ENCODE results near the gene BBS9. TPM values are rescaled to one million over a fixed set of nuclear protein-coding genes. Genes with fewer than 3 reads are reported as not detected.

Gene BBS9
- total and polyA plus RNA-seq, 9 of the 15 experiments (the other 6 are each of a cell fraction or from before 2014, with no cell fraction given) = 0.77 to 3.3 (median 2.4) TPM

DNA sequence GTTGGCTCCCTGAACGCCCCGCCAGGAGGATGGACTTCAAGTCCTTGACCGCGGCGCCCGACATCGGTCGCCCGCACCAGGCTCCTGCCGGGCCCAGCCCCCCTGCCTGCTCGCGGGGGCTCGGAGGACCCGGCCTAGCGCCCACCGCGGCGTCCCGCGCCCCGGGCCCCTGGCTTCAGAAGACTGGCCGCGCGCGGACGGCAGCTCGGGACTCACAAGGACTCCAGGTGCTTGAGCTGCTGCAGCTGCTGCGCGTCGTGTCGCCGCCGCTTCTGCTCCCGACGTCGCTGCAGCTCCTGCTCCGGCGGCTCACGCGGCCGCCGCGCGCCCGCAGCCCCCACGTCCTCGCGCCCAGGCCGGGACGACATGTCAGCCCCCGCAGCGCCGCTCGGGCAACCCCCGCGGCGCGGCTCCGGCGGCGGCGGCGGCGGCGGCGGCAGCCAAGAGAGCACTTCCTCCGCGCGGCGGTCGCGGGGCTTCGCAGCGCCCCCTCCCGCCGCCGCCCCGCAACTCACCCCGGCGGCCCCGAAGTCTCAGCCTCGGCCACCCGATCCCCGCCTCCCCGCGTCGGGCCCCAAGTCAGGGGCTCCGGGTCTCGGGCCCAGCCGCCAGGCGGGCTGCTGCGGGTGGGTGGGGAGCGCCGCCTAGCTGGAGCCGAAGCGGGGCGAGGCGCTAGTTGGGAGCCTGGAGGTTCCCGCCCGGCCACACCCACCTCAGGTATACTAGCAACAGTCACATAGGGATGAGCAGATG, 20.2 kb upstream of the BBS9 start, which contains the start of gene RP9 (continued):
- TF ChIP-seq, protein P1, sequence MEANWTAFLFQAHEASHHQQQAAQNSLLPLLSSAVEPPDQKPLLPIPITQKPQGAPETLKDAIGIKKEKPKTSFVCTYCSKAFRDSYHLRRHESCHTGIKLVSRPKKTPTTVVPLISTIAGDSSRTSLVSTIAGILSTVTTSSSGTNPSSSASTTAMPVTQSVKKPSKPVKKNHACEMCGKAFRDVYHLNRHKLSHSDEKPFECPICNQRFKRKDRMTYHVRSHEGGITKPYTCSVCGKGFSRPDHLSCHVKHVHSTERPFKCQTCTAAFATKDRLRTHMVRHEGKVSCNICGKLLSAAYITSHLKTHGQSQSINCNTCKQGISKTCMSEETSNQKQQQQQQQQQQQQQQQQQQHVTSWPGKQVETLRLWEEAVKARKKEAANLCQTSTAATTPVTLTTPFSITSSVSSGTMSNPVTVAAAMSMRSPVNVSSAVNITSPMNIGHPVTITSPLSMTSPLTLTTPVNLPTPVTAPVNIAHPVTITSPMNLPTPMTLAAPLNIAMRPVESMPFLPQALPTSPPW (CRISPR knock-in tag; IDR thresholded peaks at IDR 0.05) = peak; percentile 71
- TF ChIP-seq PHB (CRISPR knock-in tag; IDR thresholded peaks at IDR 0.05) (no peak), GATAD2B (IDR thresholded peaks at IDR 0.05; ENCODE audit: borderline replicate concordance) (peak; percentile 87), MYC (IDR thresholded peaks at IDR 0.05; ENCODE audit: low read depth, low read length) (no peak), MYC (CRISPR knock-in tag; IDR thresholded peaks at IDR 0.05; ENCODE audit: borderline replicate concordance, low read depth) (no peak), POLR3G (IDR thresholded peaks at IDR 0.05; ENCODE audit: extremely low read depth, insufficient read length, insufficient replicate concordance) (no peak), SIN3B (IDR thresholded peaks at IDR 0.05; ENCODE audit: low read depth) (peak; percentile 73), RNF2 (IDR thresholded peaks at IDR 0.05) (no peak), MCM2 (IDR thresholded peaks at IDR 0.05; ENCODE audit: low read depth) (no peak), YY1 (IDR thresholded peaks at IDR 0.05; ENCODE audit: borderline replicate concordance in 1 of 3, control insufficient read depth in 1 of 3, extremely low read depth in 1 of 3, insufficient read depth in 3 of 3, insufficient read length in 1 of 3, insufficient replicate concordance in 2 of 3, low read depth in 1 of 3, low read length in 2 of 3) (peak in 2 of 3 experiments; percentile 74 to 81), NBN (IDR thresholded peaks at IDR 0.05; ENCODE audit: low read depth) (no peak), ZFX (CRISPR knock-in tag; IDR thresholded peaks at IDR 0.05) (peak; percentile 35; the same call in 1 of the 2 replicates), ZEB2 (IDR thresholded peaks at IDR 0.05) (peak; percentile 42; the same call in 1 of the 2 replicates), TAF7 (tag; IDR thresholded peaks at IDR 0.05) (no peak), NRF1 (conservative IDR thresholded peaks at IDR 0.05 in 1 of 2, IDR thresholded peaks at IDR 0.05 in 1 of 2) (peak in 1 of 2 experiments; percentile 0; a peak in 1 of 4 replicates), ZC3H8 (IDR thresholded peaks at IDR 0.05) (no peak), CBX5 (IDR thresholded peaks at IDR 0.05; ENCODE audit: borderline replicate concordance, low read depth) (no peak), ZNF445 (CRISPR knock-in tag; IDR thresholded peaks at IDR 0.05; ENCODE audit: low read depth) (no peak), PCBP2 (IDR thresholded peaks at IDR 0.05; ENCODE audit: low read depth, low read length, poor library complexity, severe bottlenecking) (no peak), ARID1B (IDR thresholded peaks at IDR 0.05) (no peak)
- TF ChIP-seq, protein P2, sequence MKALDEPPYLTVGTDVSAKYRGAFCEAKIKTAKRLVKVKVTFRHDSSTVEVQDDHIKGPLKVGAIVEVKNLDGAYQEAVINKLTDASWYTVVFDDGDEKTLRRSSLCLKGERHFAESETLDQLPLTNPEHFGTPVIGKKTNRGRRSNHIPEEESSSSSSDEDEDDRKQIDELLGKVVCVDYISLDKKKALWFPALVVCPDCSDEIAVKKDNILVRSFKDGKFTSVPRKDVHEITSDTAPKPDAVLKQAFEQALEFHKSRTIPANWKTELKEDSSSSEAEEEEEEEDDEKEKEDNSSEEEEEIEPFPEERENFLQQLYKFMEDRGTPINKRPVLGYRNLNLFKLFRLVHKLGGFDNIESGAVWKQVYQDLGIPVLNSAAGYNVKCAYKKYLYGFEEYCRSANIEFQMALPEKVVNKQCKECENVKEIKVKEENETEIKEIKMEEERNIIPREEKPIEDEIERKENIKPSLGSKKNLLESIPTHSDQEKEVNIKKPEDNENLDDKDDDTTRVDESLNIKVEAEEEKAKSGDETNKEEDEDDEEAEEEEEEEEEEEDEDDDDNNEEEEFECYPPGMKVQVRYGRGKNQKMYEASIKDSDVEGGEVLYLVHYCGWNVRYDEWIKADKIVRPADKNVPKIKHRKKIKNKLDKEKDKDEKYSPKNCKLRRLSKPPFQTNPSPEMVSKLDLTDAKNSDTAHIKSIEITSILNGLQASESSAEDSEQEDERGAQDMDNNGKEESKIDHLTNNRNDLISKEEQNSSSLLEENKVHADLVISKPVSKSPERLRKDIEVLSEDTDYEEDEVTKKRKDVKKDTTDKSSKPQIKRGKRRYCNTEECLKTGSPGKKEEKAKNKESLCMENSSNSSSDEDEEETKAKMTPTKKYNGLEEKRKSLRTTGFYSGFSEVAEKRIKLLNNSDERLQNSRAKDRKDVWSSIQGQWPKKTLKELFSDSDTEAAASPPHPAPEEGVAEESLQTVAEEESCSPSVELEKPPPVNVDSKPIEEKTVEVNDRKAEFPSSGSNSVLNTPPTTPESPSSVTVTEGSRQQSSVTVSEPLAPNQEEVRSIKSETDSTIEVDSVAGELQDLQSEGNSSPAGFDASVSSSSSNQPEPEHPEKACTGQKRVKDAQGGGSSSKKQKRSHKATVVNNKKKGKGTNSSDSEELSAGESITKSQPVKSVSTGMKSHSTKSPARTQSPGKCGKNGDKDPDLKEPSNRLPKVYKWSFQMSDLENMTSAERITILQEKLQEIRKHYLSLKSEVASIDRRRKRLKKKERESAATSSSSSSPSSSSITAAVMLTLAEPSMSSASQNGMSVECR (CRISPR knock-in tag; IDR thresholded peaks at IDR 0.05) = peak; percentile 68
- TF ChIP-seq, protein P3, sequence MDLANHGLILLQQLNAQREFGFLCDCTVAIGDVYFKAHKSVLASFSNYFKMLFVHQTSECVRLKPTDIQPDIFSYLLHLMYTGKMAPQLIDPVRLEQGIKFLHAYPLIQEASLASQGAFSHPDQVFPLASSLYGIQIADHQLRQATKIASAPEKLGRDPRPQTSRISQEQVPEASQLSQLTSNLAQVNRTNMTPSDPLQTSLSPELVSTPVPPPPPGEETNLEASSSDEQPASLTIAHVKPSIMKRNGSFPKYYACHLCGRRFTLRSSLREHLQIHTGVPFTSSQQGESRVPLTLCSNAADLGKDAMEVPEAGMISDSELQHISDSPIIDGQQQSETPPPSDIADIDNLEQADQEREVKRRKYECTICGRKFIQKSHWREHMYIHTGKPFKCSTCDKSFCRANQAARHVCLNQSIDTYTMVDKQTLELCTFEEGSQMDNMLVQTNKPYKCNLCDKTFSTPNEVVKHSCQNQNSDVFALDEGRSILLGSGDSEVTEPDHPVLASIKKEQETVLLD (IDR thresholded peaks at IDR 0.05) = no peak

All from K562 (cell line).